HepG2 (cell line): ENCODE data around the gene KCNK15. TPM values are rescaled to one million over a fixed set of nuclear protein-coding genes. Genes with fewer than 3 reads are reported as not detected.

ENCODE experiments used
- ELF4 ChIP-seq: sonication (generic); formaldehyde crosslinking; IDR thresholded peaks from 2 replicates; pipeline ENCODE4 v1.5.0; 2020; ENCODE audit warnings: missing genetic modification reagents, mild to moderate bottlenecking, moderate library complexity, borderline replicate concordance
- GFI1 ChIP-seq: sonication (generic); formaldehyde crosslinking; IDR thresholded peaks from 2 replicates; pipeline ENCODE4 v1.5.0; 2020; ENCODE audit warnings: missing genetic modification reagents, mild to moderate bottlenecking, borderline replicate concordance
- HMGA1 ChIP-seq: sonication (generic); formaldehyde crosslinking; conservative IDR thresholded peaks from 2 replicates; pipeline ENCODE4 v1.4.0; 2020; ENCODE audit warnings: missing genetic modification reagents
- ISL2 ChIP-seq: sonication (generic); formaldehyde crosslinking; IDR thresholded peaks from 2 replicates; pipeline ENCODE4 v1.5.0; 2020; ENCODE audit warnings: missing genetic modification reagents
- ISX ChIP-seq: sonication (generic); formaldehyde crosslinking; conservative IDR thresholded peaks from 2 replicates; pipeline ENCODE4 v1.5.0; 2020; ENCODE audit warnings: missing genetic modification reagents
- MIXL1 ChIP-seq: IDR thresholded peaks from 2 replicates; pipeline ENCODE4 v1.6.1; 2016
- MLX ChIP-seq: IDR thresholded peaks from 2 replicates; pipeline ENCODE4 v1.6.1; 2016
- NFKB2 ChIP-seq: sonication (generic); formaldehyde crosslinking; IDR thresholded peaks from 2 replicates; pipeline ENCODE4 v1.4.0; 2020; ENCODE audit warnings: missing genetic modification reagents, borderline replicate concordance
- PHF21A ChIP-seq: sonication (generic); formaldehyde crosslinking; IDR thresholded peaks from 2 replicates; pipeline ENCODE4 v1.5.0; 2020; ENCODE audit warnings: mild to moderate bottlenecking, missing genetic modification reagents
- RXRB ChIP-seq: IDR thresholded peaks from 2 replicates; pipeline ENCODE4 v1.6.1; 2016; ENCODE audit warnings: borderline replicate concordance, missing genetic modification reagents, missing compliant biosample characterization
- SNAPC5 ChIP-seq: sonication (generic); formaldehyde crosslinking; IDR thresholded peaks from 2 replicates; pipeline ENCODE4 v1.8.1; 2023; ENCODE audit warnings: mild to moderate bottlenecking, missing genetic modification reagents, borderline replicate concordance
- SSRP1 ChIP-seq: IDR thresholded peaks from 2 replicates; pipeline ENCODE4 v1.6.1; 2016; ENCODE audit warnings: control low read depth
- TBX3 ChIP-seq: fragments of 450-650 bp; IDR thresholded peaks from 2 replicates; pipeline ENCODE4 v1.6.1; 2017; ENCODE audit warnings: antibody characterized with exemption, mild to moderate bottlenecking, inconsistent platforms, borderline replicate concordance
- TOPORS ChIP-seq: sonication (generic); formaldehyde crosslinking; IDR thresholded peaks from 2 replicates; pipeline ENCODE4 v1.8.0; 2023; ENCODE audit warnings: mild to moderate bottlenecking, missing genetic modification reagents
- XRCC5 ChIP-seq: fragments of 200-400 bp; formaldehyde crosslinking; optimal IDR thresholded peaks from 2 replicates; pipeline ENCODE3; 2017; ENCODE audit warnings: mild to moderate bottlenecking, low read length
- ZNF414 ChIP-seq: sonication (generic); formaldehyde crosslinking; IDR thresholded peaks from 2 replicates; pipeline ENCODE4 v1.5.0; 2020; ENCODE audit warnings: missing genetic modification reagents
- polyA plus RNA-seq, 8 experiments: library from polyadenylated mRNA; depleted of rRNA in 3 of 8; stranded (reverse) in 7 of 8; unstranded in 1 of 8; fragments of >200 nt; fragmentation: Illumina TruSeq in 4 of 8; extraction: Trizol in 4 of 8; gene quantifications; 2 replicates each; pipeline versions ENCODE4 v1.2.1 to v1.2.3, GENCODE V29; 2011 to 2016; ENCODE audit warnings: low read depth in 4 of 8, missing spikeins in 1 of 8, mixed read lengths in 1 of 8; ENCODE audit not compliant: insufficient read depth in 1 of 8
- total RNA-seq, 5 experiments: library from RNA; depleted of rRNA; stranded (reverse); fragments of >200 nt; fragmentation: Illumina TruSeq; extraction: Trizol; gene quantifications; 2 replicates each; pipeline ENCODE4 v1.2.3, GENCODE V29; 2016; ENCODE audit warnings: low read depth in 1 of 5
- TF ChIP-seq, protein P1 (sequence below): sonication (generic); formaldehyde crosslinking; IDR thresholded peaks from 2 replicates; pipeline ENCODE4 v1.8.0; 2022; ENCODE audit warnings: mild to moderate bottlenecking, missing genetic modification reagents, moderate library complexity
- TF ChIP-seq, protein P2 (sequence below): sonication (generic); formaldehyde crosslinking; IDR thresholded peaks from 2 replicates; pipeline ENCODE4 v1.5.0; 2020; ENCODE audit warnings: missing genetic modification reagents
- TF ChIP-seq, protein P3 (sequence below): sonication (generic); formaldehyde crosslinking; IDR thresholded peaks from 2 replicates; pipeline ENCODE4 v1.8.1; 2023; ENCODE audit warnings: mild to moderate bottlenecking, moderate library complexity, missing genetic modification reagents
- TF ChIP-seq, protein P4 (sequence below): sonication (generic); formaldehyde crosslinking; IDR thresholded peaks from 2 replicates; pipeline ENCODE4 v1.4.0; 2020; ENCODE audit warnings: missing genetic modification reagents
- TF ChIP-seq, protein P5 (sequence below), 2 experiments: IDR thresholded peaks; 2 replicates each; pipeline ENCODE4 v1.6.1; 2011 to 2012; ENCODE audit warnings: low read length in 2 of 2, borderline replicate concordance in 1 of 2, low read depth in 1 of 2, mild to moderate bottlenecking in 1 of 2, moderate library complexity in 1 of 2

KCNK15 gene
- total and polyA plus RNA-seq, 2 of the 13 experiments (the other 11 are each of a cell fraction or from before 2014, with no cell fraction given): 0.03 TPM; not detected in 1

DNA sequence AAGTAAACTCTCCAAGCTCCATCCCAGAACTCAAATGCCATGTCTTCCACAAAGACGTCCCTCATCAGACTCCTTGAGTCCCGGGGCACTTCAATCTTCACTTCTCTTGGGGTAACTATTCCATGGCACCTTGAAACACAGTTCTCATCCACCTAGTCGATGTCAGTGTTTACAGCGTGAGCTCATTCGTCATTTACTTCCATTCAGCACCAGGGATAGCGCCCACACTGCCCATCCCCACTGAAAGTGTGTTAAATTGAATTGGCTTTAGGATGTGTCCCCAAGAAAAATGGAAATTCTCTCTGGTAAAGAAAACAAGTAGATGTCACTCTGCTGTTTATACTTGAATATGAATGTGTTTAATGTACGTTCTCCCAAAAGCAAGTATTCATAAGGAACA, 31.3 kb downstream of the KCNK15 start (continued):
- TF ChIP-seq TOPORS (CRISPR knock-in tag) (0 out of 2 replicates have a peak, but pooled peaks have one; percentile 34), SSRP1 (no peak), GFI1 (CRISPR knock-in tag) (no peak), ISL2 (CRISPR knock-in tag) (no peak), XRCC5 (peak; percentile 30), HMGA1 (CRISPR knock-in tag) (no peak), ISX (CRISPR knock-in tag) (0 out of 2 replicates have a peak, but pooled peaks have one; percentile 50), TBX3 (no peak), ZNF414 (CRISPR knock-in tag) (no peak), SNAPC5 (CRISPR knock-in tag) (0 out of 2 replicates have a peak, but pooled peaks have one; percentile 48), PHF21A (CRISPR knock-in tag) (no peak), MLX (CRISPR knock-in tag) (no peak), ELF4 (CRISPR knock-in tag) (no peak), RXRB (peak; percentile 29; the same call in 1 of the 2 replicates), MIXL1 (peak; percentile 79), NFKB2 (CRISPR knock-in tag) (no peak)
- TF ChIP-seq, protein P1, sequence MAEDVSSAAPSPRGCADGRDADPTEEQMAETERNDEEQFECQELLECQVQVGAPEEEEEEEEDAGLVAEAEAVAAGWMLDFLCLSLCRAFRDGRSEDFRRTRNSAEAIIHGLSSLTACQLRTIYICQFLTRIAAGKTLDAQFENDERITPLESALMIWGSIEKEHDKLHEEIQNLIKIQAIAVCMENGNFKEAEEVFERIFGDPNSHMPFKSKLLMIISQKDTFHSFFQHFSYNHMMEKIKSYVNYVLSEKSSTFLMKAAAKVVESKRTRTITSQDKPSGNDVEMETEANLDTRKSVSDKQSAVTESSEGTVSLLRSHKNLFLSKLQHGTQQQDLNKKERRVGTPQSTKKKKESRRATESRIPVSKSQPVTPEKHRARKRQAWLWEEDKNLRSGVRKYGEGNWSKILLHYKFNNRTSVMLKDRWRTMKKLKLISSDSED (CRISPR knock-in tag): no peak
- TF ChIP-seq, protein P2, sequence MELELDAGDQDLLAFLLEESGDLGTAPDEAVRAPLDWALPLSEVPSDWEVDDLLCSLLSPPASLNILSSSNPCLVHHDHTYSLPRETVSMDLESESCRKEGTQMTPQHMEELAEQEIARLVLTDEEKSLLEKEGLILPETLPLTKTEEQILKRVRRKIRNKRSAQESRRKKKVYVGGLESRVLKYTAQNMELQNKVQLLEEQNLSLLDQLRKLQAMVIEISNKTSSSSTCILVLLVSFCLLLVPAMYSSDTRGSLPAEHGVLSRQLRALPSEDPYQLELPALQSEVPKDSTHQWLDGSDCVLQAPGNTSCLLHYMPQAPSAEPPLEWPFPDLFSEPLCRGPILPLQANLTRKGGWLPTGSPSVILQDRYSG (CRISPR knock-in tag): 0 out of 2 replicates have a peak, but pooled peaks have one; percentile 55
- TF ChIP-seq, protein P3, sequence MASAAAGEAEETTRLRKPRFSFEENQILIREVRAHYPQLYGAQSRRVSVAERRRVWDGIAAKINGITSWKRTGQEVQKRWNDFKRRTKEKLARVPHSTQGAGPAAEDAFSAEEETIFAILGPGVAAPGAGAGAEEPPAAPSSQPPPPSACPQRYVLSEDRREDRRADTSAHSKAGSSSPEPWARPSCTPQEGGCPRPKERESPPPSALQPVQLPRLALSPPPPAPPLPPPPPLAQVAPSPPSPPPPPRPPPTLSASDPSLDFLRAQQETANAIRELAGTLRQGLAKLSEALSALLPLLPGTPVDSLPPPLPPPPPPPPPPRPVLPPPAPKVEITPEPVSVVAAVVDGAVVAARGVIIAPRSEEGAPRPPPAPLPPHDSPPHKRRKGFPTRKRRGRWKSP (CRISPR knock-in tag): no peak
- TF ChIP-seq, protein P4, sequence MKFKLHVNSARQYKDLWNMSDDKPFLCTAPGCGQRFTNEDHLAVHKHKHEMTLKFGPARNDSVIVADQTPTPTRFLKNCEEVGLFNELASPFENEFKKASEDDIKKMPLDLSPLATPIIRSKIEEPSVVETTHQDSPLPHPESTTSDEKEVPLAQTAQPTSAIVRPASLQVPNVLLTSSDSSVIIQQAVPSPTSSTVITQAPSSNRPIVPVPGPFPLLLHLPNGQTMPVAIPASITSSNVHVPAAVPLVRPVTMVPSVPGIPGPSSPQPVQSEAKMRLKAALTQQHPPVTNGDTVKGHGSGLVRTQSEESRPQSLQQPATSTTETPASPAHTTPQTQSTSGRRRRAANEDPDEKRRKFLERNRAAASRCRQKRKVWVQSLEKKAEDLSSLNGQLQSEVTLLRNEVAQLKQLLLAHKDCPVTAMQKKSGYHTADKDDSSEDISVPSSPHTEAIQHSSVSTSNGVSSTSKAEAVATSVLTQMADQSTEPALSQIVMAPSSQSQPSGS (CRISPR knock-in tag): peak; percentile 43; the same call in 1 of the 2 replicates
- TF ChIP-seq, protein P5, sequence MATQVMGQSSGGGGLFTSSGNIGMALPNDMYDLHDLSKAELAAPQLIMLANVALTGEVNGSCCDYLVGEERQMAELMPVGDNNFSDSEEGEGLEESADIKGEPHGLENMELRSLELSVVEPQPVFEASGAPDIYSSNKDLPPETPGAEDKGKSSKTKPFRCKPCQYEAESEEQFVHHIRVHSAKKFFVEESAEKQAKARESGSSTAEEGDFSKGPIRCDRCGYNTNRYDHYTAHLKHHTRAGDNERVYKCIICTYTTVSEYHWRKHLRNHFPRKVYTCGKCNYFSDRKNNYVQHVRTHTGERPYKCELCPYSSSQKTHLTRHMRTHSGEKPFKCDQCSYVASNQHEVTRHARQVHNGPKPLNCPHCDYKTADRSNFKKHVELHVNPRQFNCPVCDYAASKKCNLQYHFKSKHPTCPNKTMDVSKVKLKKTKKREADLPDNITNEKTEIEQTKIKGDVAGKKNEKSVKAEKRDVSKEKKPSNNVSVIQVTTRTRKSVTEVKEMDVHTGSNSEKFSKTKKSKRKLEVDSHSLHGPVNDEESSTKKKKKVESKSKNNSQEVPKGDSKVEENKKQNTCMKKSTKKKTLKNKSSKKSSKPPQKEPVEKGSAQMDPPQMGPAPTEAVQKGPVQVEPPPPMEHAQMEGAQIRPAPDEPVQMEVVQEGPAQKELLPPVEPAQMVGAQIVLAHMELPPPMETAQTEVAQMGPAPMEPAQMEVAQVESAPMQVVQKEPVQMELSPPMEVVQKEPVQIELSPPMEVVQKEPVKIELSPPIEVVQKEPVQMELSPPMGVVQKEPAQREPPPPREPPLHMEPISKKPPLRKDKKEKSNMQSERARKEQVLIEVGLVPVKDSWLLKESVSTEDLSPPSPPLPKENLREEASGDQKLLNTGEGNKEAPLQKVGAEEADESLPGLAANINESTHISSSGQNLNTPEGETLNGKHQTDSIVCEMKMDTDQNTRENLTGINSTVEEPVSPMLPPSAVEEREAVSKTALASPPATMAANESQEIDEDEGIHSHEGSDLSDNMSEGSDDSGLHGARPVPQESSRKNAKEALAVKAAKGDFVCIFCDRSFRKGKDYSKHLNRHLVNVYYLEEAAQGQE (IDR thresholded peaks at IDR 0.05; ENCODE audit: borderline replicate concordance in 1 of 2, low read depth in 1 of 2, low read length in 2 of 2): peak; percentile 94 to 98
